DND-41 (cell line): ENCODE data around the gene PCDHA6.

Source experiments
- EZH2 ChIP-seq: IDR thresholded peaks from 3 replicates; pipeline ENCODE4 v1.6.1; 2012; ENCODE audit warnings: borderline replicate concordance, low read depth, mild to moderate bottlenecking, moderate library complexity, low read length, inconsistent platforms; ENCODE audit not compliant: severe bottlenecking
- TF ChIP-seq, protein P1 (sequence below): IDR thresholded peaks from 2 replicates; pipeline ENCODE4 v1.5.1; 2012; ENCODE audit warnings: borderline replicate concordance, low read length, moderate library complexity, mild to moderate bottlenecking; ENCODE audit not compliant: poor library complexity, severe bottlenecking; ENCODE audit errors: extremely low read depth

GRCh38 chr5:140802781-140803271 lies 24.9 kb upstream of the PCDHA6 start:
- TF ChIP-seq, protein P1, sequence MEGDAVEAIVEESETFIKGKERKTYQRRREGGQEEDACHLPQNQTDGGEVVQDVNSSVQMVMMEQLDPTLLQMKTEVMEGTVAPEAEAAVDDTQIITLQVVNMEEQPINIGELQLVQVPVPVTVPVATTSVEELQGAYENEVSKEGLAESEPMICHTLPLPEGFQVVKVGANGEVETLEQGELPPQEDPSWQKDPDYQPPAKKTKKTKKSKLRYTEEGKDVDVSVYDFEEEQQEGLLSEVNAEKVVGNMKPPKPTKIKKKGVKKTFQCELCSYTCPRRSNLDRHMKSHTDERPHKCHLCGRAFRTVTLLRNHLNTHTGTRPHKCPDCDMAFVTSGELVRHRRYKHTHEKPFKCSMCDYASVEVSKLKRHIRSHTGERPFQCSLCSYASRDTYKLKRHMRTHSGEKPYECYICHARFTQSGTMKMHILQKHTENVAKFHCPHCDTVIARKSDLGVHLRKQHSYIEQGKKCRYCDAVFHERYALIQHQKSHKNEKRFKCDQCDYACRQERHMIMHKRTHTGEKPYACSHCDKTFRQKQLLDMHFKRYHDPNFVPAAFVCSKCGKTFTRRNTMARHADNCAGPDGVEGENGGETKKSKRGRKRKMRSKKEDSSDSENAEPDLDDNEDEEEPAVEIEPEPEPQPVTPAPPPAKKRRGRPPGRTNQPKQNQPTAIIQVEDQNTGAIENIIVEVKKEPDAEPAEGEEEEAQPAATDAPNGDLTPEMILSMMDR = no peak
- no peak for TF ChIP-seq EZH2
